Liver (tissue), 4 donors: ENCODE results near the gene FRMD7. TPM values are rescaled to one million over a fixed set of nuclear protein-coding genes. Genes with fewer than 3 reads are reported as not detected.

Experiments
- polyA plus RNA-seq, 2 donors: library from polyadenylated mRNA; stranded (reverse) in 1 of 2; unstranded in 1 of 2; fragments of 200-250 nt in 1 of 2; fragments of >200 nt in 1 of 2; fragmentation: Nextera tagmentation in 1 of 2; extraction: Ambion mirVana in 1 of 2; gene quantifications; one replicate each; pipeline versions ENCODE4 v1.2.1 to v1.2.3, GENCODE V29; 2013 to 2015
- total RNA-seq, 2 donors: library from RNA; depleted of rRNA; stranded (reverse); fragments of >200 nt; gene quantifications; one replicate each; pipeline ENCODE4 v1.2.3, GENCODE V29; 2014
- donor health status: healthy.
- donor health status: healthy.
- donor health status: healthy.

Gene FRMD7
- total and polyA plus RNA-seq, 4 donors: 0.03 to 0.14 (median 0.08) TPM; not detected in 1

Other genes starting within 250 kb of the FRMD7 start
- 10 to 100 TPM in 1 of 2 donors, 1 to 10 TPM in 1; 3.3 to 16.9 TPM for gene STK26, start 104.7 kb downstream of the FRMD7 start, total RNA-seq
- 1 to 10 TPM; 2.0 to 3.4 TPM for gene STK26, start 104.7 kb downstream of the FRMD7 start, polyA plus RNA-seq
- gene RAP2C, start 91.4 kb upstream of the FRMD7 start, total RNA-seq: 10 to 100 TPM; 19.7 to 35.3 TPM
- 10 to 100 TPM; 12.6 to 18.9 TPM for gene RAP2C, start 91.4 kb upstream of the FRMD7 start, polyA plus RNA-seq